Pons (tissue), 1 donor: ENCODE measurements around the gene KCNN4.

Source experiments
- DNase-seq: peaks from one replicate; pipeline ENCODE4 v3.0.0-alpha.2; 2016; ENCODE audit warnings: low spot score

KCNN4 gene

GRCh38 chr19:43748205-43748594, 32.6 kb downstream of the KCNN4 start:
- DNase-seq: no peak

GRCh38 chr19:43747557-43748204, 33.1 kb downstream of the KCNN4 start:
- no peak for DNase-seq

- no peak for DNase-seq
Observed at GRCh38 chr19:43743059-43743458, 37.7 kb downstream of the KCNN4 start.

- DNase-seq: no peak
Observed at GRCh38 chr19:43741075-43741825, 39.5 kb downstream of the KCNN4 start.

GRCh38 chr19:43739439-43740235, 41.1 kb downstream of the KCNN4 start:
- no peak for DNase-seq

- DNase-seq: no peak
Observed at GRCh38 chr19:43738780-43739211, 42.0 kb downstream of the KCNN4 start.

GRCh38 chr19:43735957-43736356, 44.8 kb downstream of the KCNN4 start:
- no peak for DNase-seq

- no peak for DNase-seq
Observed at GRCh38 chr19:43735013-43735412, 45.8 kb downstream of the KCNN4 start.

GRCh38 chr19:43731846-43732245, 48.9 kb downstream of the KCNN4 start:
- DNase-seq: no peak

- no peak for DNase-seq
Observed at GRCh38 chr19:43731346-43731745, 49.4 kb downstream of the KCNN4 start.

GRCh38 chr19:43729919-43730318, 50.9 kb downstream of the KCNN4 start:
- DNase-seq: no peak

GRCh38 chr19:43727593-43727853, 53.2 kb downstream of the KCNN4 start:
- DNase-seq: no peak

- DNase-seq: no peak
Observed at GRCh38 chr19:43726736-43727592, 53.8 kb downstream of the KCNN4 start.

GRCh38 chr19:43725468-43725867, 55.3 kb downstream of the KCNN4 start:
- no peak for DNase-seq

- DNase-seq: no peak
Observed at GRCh38 chr19:43724896-43725295, 55.9 kb downstream of the KCNN4 start.

GRCh38 chr19:43723588-43723987, 57.2 kb downstream of the KCNN4 start:
- DNase-seq: no peak

GRCh38 chr19:43721469-43722048, 59.2 kb downstream of the KCNN4 start:
- no peak for DNase-seq

- no peak for DNase-seq
Observed at GRCh38 chr19:43720936-43721335, 59.8 kb downstream of the KCNN4 start.

GRCh38 chr19:43719918-43720317, 60.9 kb downstream of the KCNN4 start:
- DNase-seq: no peak

GRCh38 chr19:43719378-43719868, 61.4 kb downstream of the KCNN4 start:
- no peak for DNase-seq

- no peak for DNase-seq
Observed at GRCh38 chr19:43718627-43719377, 62.0 kb downstream of the KCNN4 start.
